ENCODE measurements around the gene CUL9.

The CUL9 gene

GRCh38 chr6:43202451-43202850 is 20.5 kb downstream of the CUL9 start:
- no peak overlapping the region for H3K27ac ChIP-seq
- no peaks in the 10 kb centered on the region for H3K9me3 ChIP-seq
- H3K27me3 ChIP-seq: no peaks in the 10 kb centered on the region
- H3K4me3 ChIP-seq (ENCODE audit: low read depth in 1 of 2, low read length in 1 of 2): no peak overlapping the region
- no peak for TF ChIP-seq CTCF (IDR thresholded peaks at IDR 0.05)
- H3K4me1 ChIP-seq (ENCODE audit: control insufficient read depth in 1 of 2, insufficient read depth in 1 of 2, low read depth in 1 of 2, low read length in 1 of 2): no peaks in the 10 kb centered on the region
- peaks cover 85% of the 10 kb centered on the region for H3K36me3 ChIP-seq

- no peaks in the 10 kb centered on the region for H3K27me3 ChIP-seq
- H3K36me3 ChIP-seq: peaks cover 78% of the 10 kb centered on the region
- no peak for TF ChIP-seq CTCF (IDR thresholded peaks at IDR 0.05)
Observed at GRCh38 chr6:43203029-43203717, 21.2 kb downstream of the CUL9 start.

GRCh38 chr6:43203718-43204095 is 21.7 kb downstream of the CUL9 start:
- Histone ChIP-seq H3K36me3 (peaks cover 73% of the 10 kb centered on the region), H3K4me1 (ENCODE audit: control insufficient read depth in 1 of 2, insufficient read depth in 1 of 2, low read depth in 1 of 2, low read length in 1 of 2) (no peaks in the 10 kb centered on the region), H3K4me3 (ENCODE audit: low read depth in 1 of 2, low read length in 1 of 2) (no peak overlapping the region), H3K27me3 (no peaks in the 10 kb centered on the region), H3K27ac (no peak overlapping the region), H3K9me3 (no peaks in the 10 kb centered on the region)
- no peak for TF ChIP-seq CTCF (IDR thresholded peaks at IDR 0.05)

More at GRCh38 chr6:43203029-43203717, 21.2 kb downstream of the CUL9 start:
- no peaks in the 10 kb centered on the region for H3K4me1 ChIP-seq (ENCODE audit: control insufficient read depth in 1 of 2, insufficient read depth in 1 of 2, low read depth in 1 of 2, low read length in 1 of 2)
- no peaks in the 10 kb centered on the region for H3K9me3 ChIP-seq
- no peak overlapping the region for H3K27ac ChIP-seq
- H3K4me3 ChIP-seq (ENCODE audit: low read depth in 1 of 2, low read length in 1 of 2): no peak overlapping the region

- no peaks in the 10 kb centered on the region for H3K27me3 ChIP-seq
- H3K36me3 ChIP-seq: peaks cover 66% of the 10 kb centered on the region
Observed at GRCh38 chr6:43204271-43205105, 22.5 kb downstream of the CUL9 start.

GRCh38 chr6:43205849-43206248 is 23.9 kb downstream of the CUL9 start:
- Histone ChIP-seq H3K4me1 (ENCODE audit: control insufficient read depth in 1 of 2, insufficient read depth in 1 of 2, low read depth in 1 of 2, low read length in 1 of 2) (no peaks in the 10 kb centered on the region), H3K9me3 (no peaks in the 10 kb centered on the region), H3K36me3 (peaks cover 52% of the 10 kb centered on the region), H3K4me3 (ENCODE audit: low read depth in 1 of 2, low read length in 1 of 2) (no peak overlapping the region), H3K27me3 (no peaks in the 10 kb centered on the region), H3K27ac (no peak overlapping the region)
- TF ChIP-seq CTCF (IDR thresholded peaks at IDR 0.05): no peak

More at GRCh38 chr6:43204271-43205105, 22.5 kb downstream of the CUL9 start:
- TF ChIP-seq CTCF (IDR thresholded peaks at IDR 0.05): no peak
- H3K9me3 ChIP-seq: no peaks in the 10 kb centered on the region
- H3K27ac ChIP-seq: no peak overlapping the region
- no peak overlapping the region for H3K4me3 ChIP-seq (ENCODE audit: low read depth in 1 of 2, low read length in 1 of 2)
- no peaks in the 10 kb centered on the region for H3K4me1 ChIP-seq (ENCODE audit: control insufficient read depth in 1 of 2, insufficient read depth in 1 of 2, low read depth in 1 of 2, low read length in 1 of 2)
